Common myeloid progenitor, CD34-positive (primary cell): ENCODE results near the gene ADH7.
A peak's percentile ranks its signal among the peaks of the same experiment; 100 is the strongest.
"Not testable (repeated sequence)": the region's sequence is repeated elsewhere in the genome, so short reads cannot be mapped to it uniquely, and the experiment has no call there.

Experiments
- CTCF ChIA-PET: fragments of 350-600 bp; sonication (Branson Sonifier 250); formaldehyde crosslinking; loops from one replicate; lab custom pipeline; 2021; ENCODE audit warnings: antibody characterized with exemption; lab: Charles Lee
- POLR2A ChIA-PET: fragments of 350-600 bp; sonication (Branson Sonifier 250); formaldehyde crosslinking; loops from one replicate; lab custom pipeline; 2021; ENCODE audit warnings: antibody characterized with exemption; lab: Charles Lee
- DNase-seq, 3 donors: peaks; one replicate each; pipeline versions ENCODE4 v3.0.0 to v3.0.0-alpha.2; 2013
- H3K27ac ChIP-seq, 2 experiments: 1 replicate in 1 of 2; 2 replicates in 1 of 2; pipeline ENCODE4 v1.7.0; 2013; ENCODE audit warnings: inconsistent platforms in 2 of 2, low read length in 2 of 2, mild to moderate bottlenecking in 2 of 2, low read depth in 1 of 2, moderate library complexity in 1 of 2; ENCODE audit not compliant: severe bottlenecking in 2 of 2, insufficient read depth in 1 of 2, poor library complexity in 1 of 2
- H3K27me3 ChIP-seq, 5 experiments: replicated peaks in 2 of 5; 1 replicate in 3 of 5; 2 replicates in 2 of 5; pipeline versions ENCODE4 v1.6.1 to v1.7.0; 2013; ENCODE audit warnings: low read length in 4 of 5, mild to moderate bottlenecking in 2 of 5, moderate library complexity in 2 of 5, inconsistent platforms in 1 of 5; ENCODE audit not compliant: insufficient read depth in 5 of 5, control insufficient read depth in 4 of 5
- H3K36me3 ChIP-seq, 4 experiments: 1 replicate in 2 of 4; 2 replicates in 2 of 4; pipeline versions ENCODE4 v1.6.1 to v1.7.0; 2013; ENCODE audit warnings: low read length in 3 of 4, control low read depth in 1 of 4, mild to moderate bottlenecking in 1 of 4; ENCODE audit not compliant: control insufficient read depth in 4 of 4, insufficient read depth in 4 of 4
- H3K4me1 ChIP-seq, 4 experiments: 1 replicate in 3 of 4; 2 replicates in 1 of 4; pipeline versions ENCODE4 v1.6.1 to v1.7.1; 2013; ENCODE audit warnings: low read length in 3 of 4, mild to moderate bottlenecking in 3 of 4, control low read depth in 1 of 4, inconsistent platforms in 1 of 4, moderate library complexity in 1 of 4; ENCODE audit not compliant: control insufficient read depth in 4 of 4, insufficient read depth in 4 of 4; ENCODE audit errors: control extremely low read depth in 1 of 4
- H3K4me3 ChIP-seq, 7 experiments: 1 replicate in 4 of 7; 2 replicates in 3 of 7; pipeline versions ENCODE4 v1.5.1 to v1.7.0; 2013; ENCODE audit warnings: mild to moderate bottlenecking in 7 of 7, low read length in 6 of 7, moderate library complexity in 6 of 7, inconsistent platforms in 2 of 7, low read depth in 2 of 7, control low read depth in 1 of 7; ENCODE audit not compliant: insufficient read depth in 4 of 7, control insufficient read depth in 1 of 7; ENCODE audit errors: extremely low read depth in 1 of 7
- H3K9me3 ChIP-seq, 5 experiments: 1 replicate in 4 of 5; 2 replicates in 1 of 5; pipeline versions ENCODE4 v1.6.1 to v1.7.1; 2013; ENCODE audit warnings: low read length in 4 of 5, mild to moderate bottlenecking in 2 of 5, inconsistent platforms in 1 of 5, low read depth in 1 of 5, moderate library complexity in 1 of 5; ENCODE audit not compliant: control insufficient read depth in 4 of 5, insufficient read depth in 2 of 5; ENCODE audit errors: control extremely low read depth in 1 of 5
- WGBS: methylation state at CpG from one replicate; pipeline ENCODE4 v1.1.5; 2013; ENCODE audit not compliant: insufficient coverage; 5-methylcytosine and 5-hydroxymethylcytosine counted together

ADH7 gene

DNA sequence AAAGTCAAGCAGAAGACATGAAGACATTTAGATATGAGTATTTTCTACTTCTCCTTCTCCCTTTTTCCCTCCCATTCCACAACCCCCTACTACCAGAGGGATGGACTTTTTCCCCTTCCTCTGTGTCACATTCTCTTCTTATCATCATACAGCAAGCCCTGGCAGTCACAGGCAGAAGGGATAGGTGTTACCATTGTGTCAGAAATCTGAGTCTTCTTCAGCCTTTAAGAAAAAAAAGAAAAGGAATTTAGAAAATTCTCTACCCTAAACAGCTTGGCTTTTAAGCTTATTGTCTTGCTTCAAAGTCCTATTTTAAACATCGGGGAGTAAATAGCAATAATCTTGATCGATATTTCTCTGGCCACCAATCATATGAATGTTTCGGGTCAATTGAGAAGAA is 51.7 kb downstream of the ADH7 start:
- no peak for DNase-seq
- 100% methylated on average over 1 of the region's 3 CpGs for WGBS
- Histone ChIP-seq H3K4me3 (no peak overlapping the region), H3K36me3 (no peaks in the 10 kb centered on the region), H3K9me3 (peaks cover 0 to 2% (median 0%) of the 10 kb centered on the region in 5 experiments), H3K27me3 (no peaks in the 10 kb centered on the region), H3K27ac (no peak overlapping the region), H3K4me1 (peaks cover 0 to 9% (median 0%) of the 10 kb centered on the region in 4 experiments)
- ChIA-PET CTCF (interaction anchor here (1.0 kb wide), 1 partner anchor 25 kb away, joined by 3 read pairs; no protein-coding TSS in a partner anchor), POLR2A (no interaction called here)

DNA sequence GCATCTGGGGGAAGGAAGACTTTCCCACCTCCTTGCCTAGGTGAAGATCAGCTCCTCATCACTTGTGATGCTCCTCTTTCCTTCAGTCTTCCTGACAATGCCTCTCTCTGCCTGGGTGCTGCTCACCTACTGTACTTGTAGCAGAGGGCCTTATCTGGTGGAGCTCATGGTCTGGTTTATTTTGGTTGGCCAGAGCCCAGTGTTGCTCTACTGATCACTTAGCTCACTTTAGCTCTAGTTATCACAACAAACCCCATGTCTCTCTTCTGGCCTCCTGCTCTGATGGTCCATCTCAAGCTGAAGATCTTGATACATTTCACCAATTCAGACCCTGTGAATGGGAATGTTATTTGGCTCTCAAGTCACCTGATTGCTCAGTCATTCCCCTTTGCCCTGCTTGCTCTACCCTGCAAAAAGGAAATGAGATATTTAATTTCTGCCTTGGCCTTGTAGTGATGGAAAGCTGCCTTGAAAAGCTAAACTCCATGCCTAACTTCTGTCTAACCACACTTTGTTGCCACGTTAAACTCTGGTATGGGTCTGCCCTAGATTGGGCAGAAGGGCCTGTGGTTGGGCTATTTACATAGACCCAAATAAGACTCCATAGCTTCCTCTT is 52.3 kb downstream of the ADH7 start:
- no peak overlapping the region for H3K27ac ChIP-seq
- H3K9me3 ChIP-seq = peaks cover 0 to 2% (median 0%) of the 10 kb centered on the region in 5 experiments
- ChIA-PET POLR2A (no interaction called here), CTCF (interaction anchor here (1.0 kb wide), 1 partner anchor 25 kb away, joined by 3 read pairs; no protein-coding TSS in a partner anchor)
- DNase-seq = no peak
- H3K36me3 ChIP-seq = no peaks in the 10 kb centered on the region
- WGBS = 100% methylated on average over 1 of the region's 1 CpG
- peaks cover 0 to 9% (median 0%) of the 10 kb centered on the region in 4 experiments for H3K4me1 ChIP-seq
- no peak overlapping the region for H3K4me3 ChIP-seq
- H3K27me3 ChIP-seq = no peaks in the 10 kb centered on the region

DNA sequence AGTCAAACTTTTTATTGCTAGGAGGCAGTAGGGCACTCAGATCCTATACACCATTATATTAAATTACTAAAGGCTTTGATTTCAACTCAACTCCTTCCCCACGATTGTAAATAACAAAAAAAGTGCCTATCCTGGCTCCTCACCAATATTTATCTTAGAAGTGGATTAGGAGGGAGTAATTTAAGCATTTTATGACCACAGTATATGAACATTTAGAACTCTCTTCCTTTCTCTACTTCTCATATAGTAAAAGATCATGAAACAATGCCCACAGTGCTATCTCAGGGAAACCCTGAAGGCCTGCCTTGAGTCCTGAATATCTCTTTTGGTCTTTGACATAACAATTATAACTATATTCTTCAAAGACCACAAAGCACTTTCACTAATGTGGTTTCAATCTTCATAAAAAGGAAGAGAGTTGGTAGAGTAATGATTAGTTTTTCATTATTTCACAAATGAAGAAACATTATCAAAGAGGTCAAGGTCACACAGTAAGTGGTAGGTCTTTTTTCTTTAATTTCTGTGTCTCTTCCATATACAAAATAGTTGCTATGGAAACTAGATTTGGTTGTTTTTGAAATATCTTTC is 53.5 kb downstream of the ADH7 start:
- no peak for DNase-seq
- peaks cover 0 to 6% (median 0%) of the 10 kb centered on the region in 4 experiments for H3K4me1 ChIP-seq
- H3K36me3 ChIP-seq = no peaks in the 10 kb centered on the region
- no peak overlapping the region for H3K27ac ChIP-seq
- ChIA-PET CTCF (no interaction called here), POLR2A (no interaction called here)
- WGBS = no CpG with 5 or more reads among the region's 1 CpG
- no peaks in the 10 kb centered on the region for H3K27me3 ChIP-seq
- H3K4me3 ChIP-seq = no peak overlapping the region
- H3K9me3 ChIP-seq = peaks cover 0 to 2% (median 0%) of the 10 kb centered on the region in 5 experiments

DNA sequence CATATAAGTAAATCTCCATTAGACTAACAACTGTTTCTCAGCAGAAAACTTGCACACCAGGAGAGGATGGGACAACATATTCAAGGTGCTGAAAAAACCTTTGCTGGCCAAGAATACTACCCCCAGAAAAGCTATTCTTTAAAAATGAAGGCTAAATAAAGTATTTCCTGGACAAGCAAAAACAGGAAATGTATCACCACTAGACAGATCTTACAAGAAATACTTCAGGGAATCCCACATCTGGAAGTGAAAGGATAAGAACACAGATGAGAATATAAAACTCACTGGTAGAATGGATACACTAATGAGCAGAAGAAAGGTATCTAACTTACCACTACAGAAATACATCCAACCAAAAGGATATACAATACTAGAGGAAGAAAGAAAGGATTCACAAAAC is 55.6 kb downstream of the ADH7 start:
- no peak overlapping the region for H3K27ac ChIP-seq
- no peak overlapping the region for H3K4me3 ChIP-seq
- peaks cover 0 to 4% (median 2%) of the 10 kb centered on the region in 5 experiments for H3K9me3 ChIP-seq
- H3K27me3 ChIP-seq = no peaks in the 10 kb centered on the region
- CTCF ChIA-PET = interaction anchor here (0.8 to 2.3 kb wide), 3 partner anchors 10 to 30 kb away, joined by 3 to 7 read pairs (median 3); no protein-coding TSS in a partner anchor
- no peak for DNase-seq
- H3K36me3 ChIP-seq = no peaks in the 10 kb centered on the region
- H3K4me1 ChIP-seq = peaks cover 0 to 2% (median 0%) of the 10 kb centered on the region in 4 experiments
- POLR2A ChIA-PET = no interaction called here

DNA sequence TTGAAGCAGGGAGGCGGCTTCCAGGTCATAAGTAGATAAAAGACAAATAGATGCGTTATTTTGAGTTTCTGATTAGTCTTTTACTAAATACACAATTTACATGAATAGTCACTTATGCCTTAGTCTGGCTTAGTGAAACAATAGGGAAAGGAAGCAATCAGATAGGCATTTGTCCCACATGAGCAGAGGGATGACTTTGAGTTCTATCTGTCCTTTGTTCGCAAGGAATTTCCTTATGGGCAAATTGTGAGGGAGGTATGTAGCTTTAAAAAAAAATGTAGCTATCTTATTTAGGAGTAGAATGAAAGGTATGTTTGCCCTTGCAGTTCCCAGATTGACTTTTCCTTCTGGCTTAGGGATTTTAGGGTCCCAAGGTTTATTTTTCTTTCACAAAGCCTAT is 56.3 kb downstream of the ADH7 start:
- ChIA-PET CTCF (interaction anchor here (0.8 to 2.3 kb wide), 4 partner anchors 9 to 31 kb away, joined by 3 to 7 read pairs (median 3); no protein-coding TSS in a partner anchor), POLR2A (no interaction called here)
- no peak for DNase-seq
- WGBS = 100% methylated on average over 1 of the region's 3 CpGs
- no peak overlapping the region for H3K27ac ChIP-seq
- H3K4me3 ChIP-seq = no peak overlapping the region
- no peaks in the 10 kb centered on the region for H3K27me3 ChIP-seq
- peaks cover 0 to 4% (median 2%) of the 10 kb centered on the region in 5 experiments for H3K9me3 ChIP-seq
- no peaks in the 10 kb centered on the region for H3K36me3 ChIP-seq
- H3K4me1 ChIP-seq = no peaks in the 10 kb centered on the region

DNA sequence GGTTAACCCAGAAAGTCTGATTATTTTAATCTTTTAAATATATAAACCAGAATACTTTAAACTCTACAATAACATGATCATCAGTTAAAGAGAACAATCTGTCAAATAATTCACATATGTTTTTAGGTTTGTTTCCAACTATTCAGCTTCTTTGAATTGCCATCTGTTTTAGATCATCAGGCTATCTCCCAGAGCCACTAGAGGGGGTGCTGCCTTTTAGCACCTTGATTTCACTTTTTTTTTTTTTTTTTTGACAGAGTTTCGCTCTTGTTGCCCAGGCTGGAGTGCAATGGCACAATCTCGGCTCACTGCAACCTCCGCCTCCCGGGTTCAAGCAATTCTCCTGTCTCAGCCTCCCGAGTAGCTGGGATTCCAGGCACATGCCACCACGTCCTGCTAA is 57.8 kb downstream of the ADH7 start:
- H3K27me3 ChIP-seq, H3K9me3 ChIP-seq, H3K27ac ChIP-seq, H3K4me1 ChIP-seq, H3K36me3 ChIP-seq, POLR2A ChIA-PET, H3K4me3 ChIP-seq: not testable (repeated sequence)
- peak; percentile 15 to 20 (median 19) for DNase-seq
- no CpG with 5 or more reads among the region's 6 CpGs for WGBS
- CTCF ChIA-PET = interaction anchor here (0.6 to 1.4 kb wide), 4 partner anchors 11 to 174 kb away, joined by 3 to 4 read pairs (median 3); no protein-coding TSS in a partner anchor

DNA sequence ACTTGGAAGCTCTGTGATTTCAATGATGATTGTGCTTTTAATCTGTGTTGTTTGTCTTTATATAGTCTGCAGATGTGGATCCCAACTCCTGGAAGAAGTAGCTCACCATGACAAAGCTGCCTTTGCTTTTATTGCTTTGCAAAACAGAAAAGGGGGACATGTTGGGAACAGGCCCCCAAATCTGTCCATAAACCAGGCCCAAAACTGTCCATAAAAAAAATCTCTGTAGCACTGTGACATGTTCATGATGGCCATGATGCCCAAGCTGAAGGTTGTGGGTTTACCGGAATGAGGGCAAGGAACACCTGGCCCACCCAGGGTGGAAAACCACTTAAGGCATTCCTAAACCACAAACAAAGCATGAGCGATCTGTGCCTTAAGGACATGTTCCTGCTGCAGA is 62.7 kb downstream of the ADH7 start:
- H3K4me1 ChIP-seq, H3K27me3 ChIP-seq, H3K9me3 ChIP-seq, POLR2A ChIA-PET, H3K27ac ChIP-seq, H3K4me3 ChIP-seq, DNase-seq, CTCF ChIA-PET, H3K36me3 ChIP-seq: not testable (repeated sequence)
- WGBS = 100% methylated on average over 1 of the region's 2 CpGs
